A673 (cell line): ENCODE measurements around the gene ARG1. TPM values are rescaled to one million over a fixed set of nuclear protein-coding genes. Genes with fewer than 3 reads are reported as not detected.

Source experiments
- BruUV-seq: library from RNA; stranded (reverse); fragments of 400-500 nt; replicated peaks from 2 replicates; lab custom pipeline; 2021; lab: Mats Ljungman, UMichigan
- CTCF ChIA-PET: fragments of 300-600 bp; sonication (Branson Sonifier 250); formaldehyde crosslinking; loops from one replicate; lab custom pipeline; 2022; ENCODE audit warnings: antibody characterized with exemption; lab: Charles Lee
- POLR2A ChIA-PET: fragments of 300-600 bp; sonication (Branson Sonifier 250); formaldehyde crosslinking; loops from one replicate; lab custom pipeline; 2022; ENCODE audit warnings: antibody characterized with exemption; ENCODE audit not compliant: low non-redundant PET; lab: Charles Lee
- DNase-seq: peaks from one replicate; pipeline ENCODE4 v3.0.0-alpha.2; 2015; ENCODE audit warnings: low spot score
- H3K27ac ChIP-seq: fragments of 200-600 bp; sonication (generic); 2 replicates; pipeline ENCODE4 v1.5.1; 2016; ENCODE audit warnings: mixed run types, low read depth, mild to moderate bottlenecking, mixed read lengths, antibody characterized with exemption, low read length; ENCODE audit not compliant: poor library complexity, severe bottlenecking
- H3K27me3 ChIP-seq: fragments of 200-600 bp; sonication (generic); replicated peaks from 2 replicates; pipeline ENCODE4 v1.6.1; 2017; ENCODE audit warnings: mixed run types, low read depth, mild to moderate bottlenecking, mixed read lengths, antibody characterized with exemption, low read length; ENCODE audit not compliant: insufficient read depth, poor library complexity
- H3K36me3 ChIP-seq: fragments of 200-600 bp; sonication (generic); 2 replicates; pipeline ENCODE4 v1.6.1; 2016; ENCODE audit warnings: mixed run types, mild to moderate bottlenecking, mixed read lengths, antibody characterized with exemption, low read length; ENCODE audit not compliant: insufficient read depth, poor library complexity, severe bottlenecking
- H3K4me1 ChIP-seq: fragments of 200-600 bp; sonication (generic); 2 replicates; pipeline ENCODE4 v1.6.1; 2017; ENCODE audit warnings: mixed run types, mild to moderate bottlenecking, mixed read lengths, antibody characterized with exemption, low read length; ENCODE audit not compliant: insufficient read depth, poor library complexity, severe bottlenecking
- H3K4me3 ChIP-seq: fragments of 200-600 bp; sonication (generic); 2 replicates; pipeline ENCODE4 v1.5.1; 2016; ENCODE audit warnings: low read depth, mixed run types, mild to moderate bottlenecking, mixed read lengths, low read length; ENCODE audit not compliant: poor library complexity, severe bottlenecking
- H3K9me3 ChIP-seq: fragments of 200-600 bp; sonication (generic); 2 replicates; pipeline ENCODE4 v1.6.1; 2016; ENCODE audit warnings: mixed run types, low read depth, mild to moderate bottlenecking, mixed read lengths, antibody characterized with exemption, low read length; ENCODE audit not compliant: poor library complexity, severe bottlenecking
- CTCF ChIP-seq: fragments of 300-800, 200-600 bp; sonication (generic); conservative IDR thresholded peaks from 2 replicates; pipeline ENCODE4 v1.5.1; 2017; ENCODE audit warnings: low read depth, mild to moderate bottlenecking, antibody characterized with exemption, low read length, moderate library complexity, mixed read lengths
- EZH2 ChIP-seq: fragments of 200-600 bp; sonication (generic); IDR thresholded peaks from 2 replicates; pipeline ENCODE4 v1.6.1; 2017; ENCODE audit warnings: borderline replicate concordance, low read depth, mild to moderate bottlenecking, mixed read lengths, antibody characterized with exemption, low read length; ENCODE audit not compliant: poor library complexity, severe bottlenecking
- intact Hi-C: fragments of 100-400 bp; cut with micrococcal nuclease; formaldehyde crosslinking; loops from one replicate; pipeline ENCODE4 v1.10.0; 2022; ENCODE audit not compliant: unreplicated experiment
- total RNA-seq: library from RNA; stranded (reverse); gene quantifications from 2 replicates; pipeline ENCODE4 v1.2.3, GENCODE V29; 2021

ARG1 gene
- total RNA-seq, 1 experiment from 2014 or later, result not detected

GRCh38 chr6:131594074-131594473 is 21.0 kb downstream of the ARG1 start:
- ChIA-PET CTCF (no interaction called here), POLR2A (no interaction called here)
- Histone ChIP-seq H3K4me3 (no peak overlapping the region), H3K9me3 (no peaks in the 10 kb centered on the region), H3K27me3 (no peaks in the 10 kb centered on the region), H3K27ac (no peak overlapping the region), H3K4me1 (no peaks in the 10 kb centered on the region), H3K36me3 (peaks cover 91% of the 10 kb centered on the region)
- no peak for TF ChIP-seq EZH2
- TF ChIP-seq CTCF, result no peak
- no TSS peak for BruUV-seq
- no peak for DNase-seq
- intact Hi-C loops, result no loop called here

- intact Hi-C loops, result no loop called here
- Histone ChIP-seq H3K4me1 (no peaks in the 10 kb centered on the region), H3K27ac (no peak overlapping the region), H3K4me3 (no peak overlapping the region), H3K36me3 (peaks cover 91% of the 10 kb centered on the region), H3K27me3 (no peaks in the 10 kb centered on the region), H3K9me3 (no peaks in the 10 kb centered on the region)
- BruUV-seq, result no TSS peak
- POLR2A ChIA-PET, result interaction anchor here (0.8 kb wide), 1 partner anchor 101 kb away, joined by 3 read pairs; no protein-coding TSS in a partner anchor
- TF ChIP-seq EZH2 (no peak), CTCF (peak; percentile 55)
- CTCF ChIA-PET, result no interaction called here
- DNase-seq, result peak; percentile 60
These were observed 24.4 kb downstream of the ARG1 start for GRCh38 chr6:131597446-131597845.

GRCh38 chr6:131600716-131601115 is 27.7 kb downstream of the ARG1 start:
- ChIA-PET CTCF (interaction anchor here (0.6 kb wide), 1 partner anchor 28 kb away, joined by 8 read pairs; no protein-coding TSS in a partner anchor), POLR2A (no interaction called here)
- no TSS peak for BruUV-seq

More at GRCh38 chr6:131600716-131601115, 27.7 kb downstream of the ARG1 start:
- TF ChIP-seq EZH2, result no peak
- no peak for TF ChIP-seq CTCF
- Histone ChIP-seq H3K36me3 (peaks cover 89% of the 10 kb centered on the region), H3K27me3 (no peaks in the 10 kb centered on the region), H3K4me1 (no peaks in the 10 kb centered on the region), H3K27ac (no peak overlapping the region), H3K9me3 (no peaks in the 10 kb centered on the region), H3K4me3 (no peak overlapping the region)
- DNase-seq, result no peak
- intact Hi-C loops, result no loop called here
